DOHH2 (cell line): ENCODE results near the gene KLK8.
"Not testable (repeated sequence)": the region's sequence is repeated elsewhere in the genome, so short reads cannot be mapped to it uniquely, and the experiment has no call there.

Source experiments
- CTCF ChIP-seq: fragments of 200-600 bp; sonication (generic); IDR thresholded peaks from one replicate; pipeline ENCODE4 v1.5.1; 2014; ENCODE audit warnings: antibody characterized with exemption, mild to moderate bottlenecking, low read depth, low read length; ENCODE audit not compliant: poor library complexity, severe bottlenecking
- EZH2phosphoT487 ChIP-seq: fragments of 200-600 bp; sonication (generic); IDR thresholded peaks from 2 replicates; pipeline ENCODE4 v1.6.1; 2017; ENCODE audit warnings: borderline replicate concordance, mild to moderate bottlenecking, antibody characterized with exemption, low read length, moderate library complexity, mixed read lengths

- TF ChIP-seq CTCF, EZH2phosphoT487: not testable (repeated sequence)
These were observed 17.0 kb downstream of the KLK8 start for GRCh38 chr19:50984416-50984815.
